ENCODE data around the gene CLTC. TPM values are rescaled to one million over a fixed set of nuclear protein-coding genes. Genes with fewer than 3 reads are reported as not detected.

Gene CLTC
- total and polyA plus RNA-seq, 10 of the 15 experiments (the other 5 are each of a cell fraction or from before 2014, with no cell fraction given): 77.5 to 188 (median 129) TPM

GRCh38 chr17:59725691-59726090 is 106.0 kb downstream of the CLTC start (continued):
- TF ChIP-seq ZBTB33 (IDR thresholded peaks at IDR 0.05) (no peak), MEF2A (IDR thresholded peaks at IDR 0.05; ENCODE audit: insufficient read depth, low read depth, low read length) (no peak)

GRCh38 chr17:59727817-59728533 is 108.3 kb downstream of the CLTC start:
- H3K4me2 ChIP-seq (ENCODE audit: control insufficient read depth, insufficient read depth): no peak overlapping the region
- H3K27me3 ChIP-seq (replicated peaks in 1 of 2; ENCODE audit: control insufficient read depth in 2 of 2, insufficient read depth in 2 of 2, low read length in 1 of 2): no peaks in the 10 kb centered on the region
- H3K4me1 ChIP-seq (ENCODE audit: control insufficient read depth, insufficient read depth, low read length): no peaks in the 10 kb centered on the region; the same call in 1 of the 2 replicates
- no peaks in the 10 kb centered on the region for H4K20me1 ChIP-seq (ENCODE audit: control insufficient read depth, insufficient read depth)
- ATAC-seq (no peak), DNase-seq (ENCODE audit: low read depth, low spot score) (no peak), FAIRE-seq (no peak)
- H3K4me3 ChIP-seq: no peak overlapping the region
- H3K79me2 ChIP-seq (ENCODE audit: control insufficient read depth, insufficient read depth, low read length): peaks cover 8% of the 10 kb centered on the region
- CTCF ChIA-PET: interaction anchor here (0.6 to 1.0 kb wide), 2 partner anchors 12 to 508 kb away, joined by 3 to 4 read pairs; partner anchors contain the start of gene GDPD1
- no peak overlapping the region for H2AFZ ChIP-seq (ENCODE audit: control insufficient read depth, low read depth, low read length)
- no peaks in the 10 kb centered on the region for H3K9me3 ChIP-seq (replicated peaks; ENCODE audit: control insufficient read depth, insufficient read depth, low read length)
- H3K36me3 ChIP-seq (ENCODE audit: control insufficient read depth in 2 of 2, insufficient read depth in 2 of 2, low read length in 1 of 2): no peaks in the 10 kb centered on the region
- H3K27ac ChIP-seq (ENCODE audit: control insufficient read depth, insufficient read depth): no peak overlapping the region
- POLR2A ChIA-PET: no interaction called here
- RAD21 ChIA-PET (ENCODE audit: unreplicated experiment): no interaction called here
- TF ChIP-seq ATF3 (IDR thresholded peaks at IDR 0.05; ENCODE audit: borderline replicate concordance, extremely low read depth, low read depth, low read length) (no peak), ZNF217 (IDR thresholded peaks at IDR 0.05) (no peak), ZSCAN29 (IDR thresholded peaks at IDR 0.05) (no peak)
- WGBS (ENCODE audit: insufficient coverage, insufficient replicate concordance, low lambda C conversion rate, missing lambda C conversion rate): 100% methylated on average over 1 of the region's 1 CpG
- SMC1A ChIA-PET (ENCODE audit: uncharacterized antibody, unreplicated experiment): interaction anchor here (1.4 to 2.1 kb wide), 2 partner anchors 14 to 26 kb away, joined by 3 to 4 read pairs; no protein-coding TSS in a partner anchor
- intact Hi-C loops (cut with micrococcal nuclease; ENCODE audit: unreplicated experiment) (no loop called here), in situ Hi-C loops (cut with MboI) (no loop called here)
- no peak overlapping the region for H3K9ac ChIP-seq (ENCODE audit: control insufficient read depth, insufficient read depth, low read length)
- BruUV-seq (replicated peaks): no TSS peak
